ENCODE measurements around the gene DNAJC6. TPM values are rescaled to one million over a fixed set of nuclear protein-coding genes. Genes with fewer than 3 reads are reported as not detected.

Gene DNAJC6
- total and polyA plus RNA-seq, 2 of the 13 experiments (the other 11 are each of a cell fraction or from before 2014, with no cell fraction given) = 1.0 to 1.6 TPM

DNA sequence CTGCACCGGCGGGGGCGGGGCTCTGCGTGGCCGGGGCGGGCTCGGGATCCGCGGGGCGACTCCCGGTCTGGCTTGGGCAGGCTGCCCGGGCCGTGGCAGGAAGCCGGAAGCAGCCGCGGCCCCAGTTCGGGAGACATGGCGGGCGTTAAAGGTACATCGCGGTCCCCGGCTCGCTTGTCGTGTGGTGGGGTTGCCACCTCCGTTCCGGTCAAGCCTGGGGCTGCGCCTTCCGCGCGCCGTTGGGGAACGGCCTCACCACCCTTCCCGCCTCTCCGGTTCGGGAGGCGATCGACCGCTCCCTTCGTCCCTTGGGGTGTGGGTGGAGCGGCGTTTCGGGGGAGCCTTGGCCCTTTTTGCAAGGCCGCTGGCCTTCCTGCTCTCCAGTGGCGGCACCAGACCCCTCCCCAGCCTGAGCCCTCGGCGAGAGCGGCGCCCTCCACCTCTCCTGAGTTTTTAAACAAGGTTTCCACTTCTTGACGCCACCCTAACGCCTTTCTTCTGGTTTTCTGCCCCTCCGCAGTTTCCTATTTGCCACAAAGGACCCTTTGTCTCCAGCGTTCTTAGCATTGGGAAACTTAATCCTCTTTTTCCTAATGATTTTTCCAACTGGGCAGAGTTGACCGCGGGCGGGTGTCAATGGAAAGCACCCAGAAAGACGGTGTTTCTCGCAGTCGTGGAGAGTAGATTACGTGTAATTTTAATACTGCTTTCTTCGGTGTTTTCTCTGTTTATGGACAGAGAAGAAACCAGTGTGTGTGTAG, 111.4 kb downstream of the DNAJC6 start, which contains the start of the genes LEPR and LEPROT (continued):
- TF ChIP-seq, protein P1, sequence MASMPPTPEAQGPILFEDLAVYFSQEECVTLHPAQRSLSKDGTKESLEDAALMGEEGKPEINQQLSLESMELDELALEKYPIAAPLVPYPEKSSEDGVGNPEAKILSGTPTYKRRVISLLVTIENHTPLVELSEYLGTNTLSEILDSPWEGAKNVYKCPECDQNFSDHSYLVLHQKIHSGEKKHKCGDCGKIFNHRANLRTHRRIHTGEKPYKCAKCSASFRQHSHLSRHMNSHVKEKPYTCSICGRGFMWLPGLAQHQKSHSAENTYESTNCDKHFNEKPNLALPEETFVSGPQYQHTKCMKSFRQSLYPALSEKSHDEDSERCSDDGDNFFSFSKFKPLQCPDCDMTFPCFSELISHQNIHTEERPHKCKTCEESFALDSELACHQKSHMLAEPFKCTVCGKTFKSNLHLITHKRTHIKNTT (CRISPR knock-in tag; IDR thresholded peaks at IDR 0.05) = no peak
- TF ChIP-seq TSC22D2 (CRISPR knock-in tag; IDR thresholded peaks at IDR 0.05; ENCODE audit: borderline replicate concordance) (no peak), TAF15 (IDR thresholded peaks at IDR 0.05; ENCODE audit: low read depth, low read length, poor library complexity, severe bottlenecking) (no peak), PCBP1 (IDR thresholded peaks at IDR 0.05; ENCODE audit: borderline replicate concordance, low read depth, low read length) (no peak), TAF1 (CRISPR knock-in tag; IDR thresholded peaks at IDR 0.05) (peak; percentile 93), SALL2 (CRISPR knock-in tag; IDR thresholded peaks at IDR 0.05) (peak; percentile 68), FOXM1 (CRISPR knock-in tag; IDR thresholded peaks at IDR 0.05) (no peak), ATF1 (CRISPR knock-in tag; IDR thresholded peaks at IDR 0.05) (no peak), ZFAT (CRISPR knock-in tag; conservative IDR thresholded peaks at IDR 0.05) (no peak), IKZF5 (CRISPR knock-in tag; IDR thresholded peaks at IDR 0.05) (peak; percentile 39; the same call in 1 of the 2 replicates), ZNF768 (CRISPR knock-in tag; IDR thresholded peaks at IDR 0.05) (peak; percentile 64), TBX3 (IDR thresholded peaks at IDR 0.05; ENCODE audit: borderline replicate concordance) (no peak), KDM6A (CRISPR knock-in tag; IDR thresholded peaks at IDR 0.05; ENCODE audit: low read depth) (no peak), ZNF850 (CRISPR knock-in tag; conservative IDR thresholded peaks at IDR 0.05) (no peak), ZNF841 (CRISPR knock-in tag; IDR thresholded peaks at IDR 0.05; ENCODE audit: borderline replicate concordance) (no peak), GLI4 (CRISPR knock-in tag; IDR thresholded peaks at IDR 0.05; ENCODE audit: borderline replicate concordance) (0 out of 2 replicates have a peak, but pooled peaks have one; percentile 54), RXRA (CRISPR knock-in tag; IDR thresholded peaks at IDR 0.05) (no peak), ZMYM4 (CRISPR knock-in tag; IDR thresholded peaks at IDR 0.05) (peak; percentile 76), NFYB (CRISPR knock-in tag; IDR thresholded peaks at IDR 0.05) (no peak), NRL (CRISPR knock-in tag; IDR thresholded peaks at IDR 0.05; ENCODE audit: borderline replicate concordance) (peak; percentile 62; the same call in 1 of the 2 replicates), KLF12 (CRISPR knock-in tag; IDR thresholded peaks at IDR 0.05; ENCODE audit: borderline replicate concordance) (0 out of 2 replicates have a peak, but pooled peaks have one; percentile 82), NFIC (IDR thresholded peaks at IDR 0.05; ENCODE audit: low read length) (no peak), AGO2 (optimal IDR thresholded peaks at IDR 0.05; ENCODE audit: low read depth, low read length) (no peak), CREBL2 (CRISPR knock-in tag; IDR thresholded peaks at IDR 0.05; ENCODE audit: borderline replicate concordance) (no peak), DPF2 (CRISPR knock-in tag; IDR thresholded peaks at IDR 0.05; ENCODE audit: borderline replicate concordance, low read depth) (no peak), ZBTB7B (CRISPR knock-in tag; IDR thresholded peaks at IDR 0.05) (peak; percentile 39; the same call in 1 of the 2 replicates), NCOR1 (IDR thresholded peaks at IDR 0.05; ENCODE audit: borderline replicate concordance, low read length) (no peak; the same call in 1 of the 2 replicates), E2F1 (CRISPR knock-in tag; IDR thresholded peaks at IDR 0.05) (peak; percentile 61)
